Hepatocyte (in vitro differentiated cells): ENCODE measurements around the gene TTC39A. TPM values are rescaled to one million over a fixed set of nuclear protein-coding genes. Genes with fewer than 3 reads are reported as not detected.

Experiments
- DNase-seq: peaks from one replicate; pipeline ENCODE4 v3.0.0-alpha.2; 2016; ENCODE audit warnings: low spot score
- H2AFZ ChIP-seq: fragments of 200-600 bp; sonication (generic); 2 replicates; pipeline ENCODE4 v1.6.0; 2016; ENCODE audit warnings: antibody characterized with exemption, mild to moderate bottlenecking
- H3K27ac ChIP-seq: fragments of 200-600 bp; sonication (generic); 2 replicates; pipeline ENCODE4 v1.5.1; 2016; ENCODE audit warnings: mild to moderate bottlenecking
- H3K27me3 ChIP-seq: fragments of 200-600 bp; sonication (generic); 2 replicates; pipeline ENCODE4 v1.6.1; 2016
- H3K36me3 ChIP-seq: fragments of 200-600 bp; sonication (generic); replicated peaks from 2 replicates; pipeline ENCODE4 v1.5.1; 2016; ENCODE audit warnings: low read depth; ENCODE audit not compliant: insufficient read depth
- H3K4me1 ChIP-seq: fragments of 200-600 bp; sonication (generic); 2 replicates; pipeline ENCODE4 v1.5.1; 2016; ENCODE audit warnings: mild to moderate bottlenecking, moderate library complexity; ENCODE audit not compliant: insufficient read depth
- H3K4me2 ChIP-seq: fragments of 200-600 bp; sonication (generic); 2 replicates; pipeline ENCODE4 v1.6.0; 2016
- H3K4me3 ChIP-seq: fragments of 200-600 bp; sonication (generic); 2 replicates; pipeline ENCODE4 v1.5.1; 2016; ENCODE audit warnings: mild to moderate bottlenecking
- H3K79me2 ChIP-seq: fragments of 200-600 bp; sonication (generic); 2 replicates; pipeline ENCODE4 v1.6.0; 2017; ENCODE audit warnings: mild to moderate bottlenecking
- H3K9me2 ChIP-seq: fragments of 200-600 bp; sonication (generic); replicated peaks from 2 replicates; pipeline ENCODE4 v1.6.0; 2017; ENCODE audit warnings: mild to moderate bottlenecking; ENCODE audit not compliant: insufficient read depth
- H3K9me3 ChIP-seq: fragments of 200-600 bp; sonication (generic); 2 replicates; pipeline ENCODE4 v1.5.1; 2016; ENCODE audit warnings: low read depth, mild to moderate bottlenecking
- H4K20me1 ChIP-seq: fragments of 200-600 bp; sonication (generic); 2 replicates; pipeline ENCODE4 v1.6.0; 2016; ENCODE audit warnings: mild to moderate bottlenecking; ENCODE audit not compliant: insufficient read depth, poor library complexity, severe bottlenecking
- CTCF ChIP-seq: fragments of 200-600 bp; sonication (generic); IDR thresholded peaks from 2 replicates; pipeline ENCODE4 v1.5.1; 2016; ENCODE audit warnings: antibody characterized with exemption, mild to moderate bottlenecking; ENCODE audit not compliant: poor library complexity
- EZH2 ChIP-seq: fragments of 200-600 bp; sonication (generic); IDR thresholded peaks from 2 replicates; pipeline ENCODE4 v1.6.1; 2016; ENCODE audit warnings: antibody characterized with exemption, mild to moderate bottlenecking, borderline replicate concordance
- EZH2phosphoT487 ChIP-seq: fragments of 200-600 bp; sonication (generic); IDR thresholded peaks from one replicate; pipeline ENCODE4 v1.6.1; 2018; ENCODE audit warnings: antibody characterized with exemption, mild to moderate bottlenecking, low read depth, moderate library complexity; ENCODE audit not compliant: unreplicated experiment, severe bottlenecking
- WGBS: methylation state at CpG from one replicate; pipeline ENCODE4 v1.1.6; 2016; ENCODE audit warnings: low lambda C conversion rate; ENCODE audit errors: missing lambda C conversion rate; 5-methylcytosine and 5-hydroxymethylcytosine counted together
- polyA plus RNA-seq: library from polyadenylated mRNA; unstranded; fragments of >200 nt; fragmentation: Nextera tagmentation; extraction: Ambion mirVana; gene quantifications from 2 replicates; pipeline ENCODE4 v1.2.1, GENCODE V29; 2016
- total RNA-seq: library from RNA; depleted of rRNA; stranded (reverse); fragments of >200 nt; gene quantifications from 2 replicates; pipeline ENCODE4 v1.2.3, GENCODE V29; 2014

The TTC39A gene
- total and polyA plus RNA-seq, 2 experiments from 2014 or later = 20.5 to 35.1 TPM

- no peak overlapping the region for H3K4me3 ChIP-seq
- no peak for TF ChIP-seq EZH2
- TF ChIP-seq EZH2phosphoT487 = no peak
- TF ChIP-seq CTCF = no peak
- 94% methylated on average over 13 of the region's 13 CpGs for WGBS
- H3K36me3 ChIP-seq = no peaks in the 10 kb centered on the region
- H3K27me3 ChIP-seq = no peaks in the 10 kb centered on the region
- H3K27ac ChIP-seq = no peak overlapping the region
- no peaks in the 10 kb centered on the region for H4K20me1 ChIP-seq
- no peaks in the 10 kb centered on the region for H3K9me2 ChIP-seq
- H3K79me2 ChIP-seq = no peaks in the 10 kb centered on the region
- H3K9me3 ChIP-seq = no peaks in the 10 kb centered on the region
- H3K4me2 ChIP-seq = no peak overlapping the region
- H3K4me1 ChIP-seq = peaks cover 3% of the 10 kb centered on the region
- no peak overlapping the region for H2AFZ ChIP-seq
- DNase-seq = no peak
These were observed 36.4 kb downstream of the TTC39A start for GRCh38 chr1:51293898-51294515.

- no peak for TF ChIP-seq EZH2
- TF ChIP-seq EZH2phosphoT487 = no peak
- no peak for TF ChIP-seq CTCF
- H3K4me2 ChIP-seq = no peak overlapping the region
- no peaks in the 10 kb centered on the region for H3K4me1 ChIP-seq
- DNase-seq = no peak
- H3K79me2 ChIP-seq = no peaks in the 10 kb centered on the region
- no peaks in the 10 kb centered on the region for H3K36me3 ChIP-seq
- no peaks in the 10 kb centered on the region for H3K9me3 ChIP-seq
- no peaks in the 10 kb centered on the region for H4K20me1 ChIP-seq
- H3K9me2 ChIP-seq = no peaks in the 10 kb centered on the region
- 95% methylated on average over 5 of the region's 5 CpGs for WGBS
- no peak overlapping the region for H3K27ac ChIP-seq
- H3K4me3 ChIP-seq = no peak overlapping the region
- no peaks in the 10 kb centered on the region for H3K27me3 ChIP-seq
- no peak overlapping the region for H2AFZ ChIP-seq
These were observed 39.9 kb downstream of the TTC39A start for GRCh38 chr1:51290489-51290847.

GRCh38 chr1:51289676-51290488, 40.5 kb downstream of the TTC39A start:
- Histone ChIP-seq H3K36me3 (no peaks in the 10 kb centered on the region), H3K4me1 (peaks cover 1% of the 10 kb centered on the region), H3K4me3 (no peak overlapping the region), H4K20me1 (no peaks in the 10 kb centered on the region), H3K79me2 (no peaks in the 10 kb centered on the region), H3K9me3 (no peaks in the 10 kb centered on the region), H3K4me2 (no peak overlapping the region), H3K9me2 (no peaks in the 10 kb centered on the region), H3K27me3 (no peaks in the 10 kb centered on the region), H3K27ac (no peak overlapping the region), H2AFZ (no peak overlapping the region)
- DNase-seq = no peak
- WGBS = 90% methylated on average over 8 of the region's 8 CpGs
- TF ChIP-seq EZH2phosphoT487 (no peak), CTCF (no peak)
